Esophagus muscularis mucosa (tissue), 4 donors: ENCODE measurements around the gene DAZAP1. TPM values are rescaled to one million over a fixed set of nuclear protein-coding genes. Genes with fewer than 3 reads are reported as not detected.

ENCODE experiments used
- DNase-seq: peaks from one replicate; pipeline ENCODE4 v3.0.0-alpha.2; 2017; ENCODE audit errors: extremely low spot score
- H3K27ac ChIP-seq, 4 donors: fragments of 200-600 bp; sonication (generic); replicated peaks in 1 of 4; 1 replicate in 3 of 4; 2 replicates in 1 of 4; pipeline ENCODE4 v1.5.1; 2016 to 2019; ENCODE audit warnings: mild to moderate bottlenecking in 1 of 4
- H3K27me3 ChIP-seq, 4 donors: fragments of 200-600 bp; sonication (generic); one replicate each; pipeline versions ENCODE4 v1.5.1 to v1.6.0; 2016 to 2019
- H3K36me3 ChIP-seq, 4 donors: fragments of 200-600 bp; sonication (generic); one replicate each; pipeline ENCODE4 v1.5.1; 2016 to 2019
- H3K4me1 ChIP-seq, 4 donors: fragments of 200-600 bp; sonication (generic); one replicate each; pipeline ENCODE4 v1.5.1; 2016 to 2019
- H3K4me3 ChIP-seq, 4 donors: fragments of 200-600 bp; sonication (generic); 1 replicate in 2 of 4; 2 replicates in 2 of 4; pipeline ENCODE4 v1.5.1; 2016 to 2019; ENCODE audit warnings: mild to moderate bottlenecking in 4 of 4, moderate library complexity in 1 of 4
- H3K9me3 ChIP-seq, 4 donors: fragments of 200-600 bp; sonication (generic); 1 replicate in 3 of 4; 2 replicates in 1 of 4; pipeline ENCODE4 v1.5.1; 2016 to 2019
- CTCF ChIP-seq, 3 experiments: fragments of 200-600 bp in 2 of 3; fragments of 450-650 bp in 1 of 3; sonication (generic) in 2 of 3; IDR thresholded peaks; one replicate each; pipeline ENCODE4 v1.5.1; 2017 to 2019; ENCODE audit warnings: antibody characterized with exemption in 3 of 3, mild to moderate bottlenecking in 2 of 3, moderate library complexity in 1 of 3
- EP300 ChIP-seq: sonication (generic); formaldehyde crosslinking; IDR thresholded peaks from one replicate; pipeline ENCODE4 v1.6.1; 2017; ENCODE audit warnings: antibody characterized with exemption
- POLR2A ChIP-seq: fragments of 450-650 bp; IDR thresholded peaks from one replicate; pipeline ENCODE4 v1.6.1; 2017; ENCODE audit warnings: antibody characterized with exemption, moderate library complexity, mild to moderate bottlenecking, low read depth
- POLR2AphosphoS5 ChIP-seq, 2 donors: sonication (generic); formaldehyde crosslinking; IDR thresholded peaks; one replicate each; pipeline ENCODE4 v1.6.1; 2017; ENCODE audit warnings: antibody characterized with exemption in 2 of 2
- WGBS: methylation state at CpG from one replicate; pipeline ENCODE4 v1.1.5; 2018; 5-methylcytosine and 5-hydroxymethylcytosine counted together
- intact Hi-C: fragments of 100-400 bp; cut with DNase I; formaldehyde crosslinking; loops from one replicate; pipeline ENCODE4 v1.15.1; 2023
- total RNA-seq, 4 donors: library from RNA; depleted of rRNA; stranded (reverse); fragments of >200 nt; gene quantifications; one replicate each; pipeline versions ENCODE4 v1.1.0 to v1.2.1, GENCODE V29; 2016

Gene DAZAP1
- total RNA-seq, 4 donors from 2014 or later: 44.9 to 79.4 (median 52.9) TPM

- intact Hi-C loops: no loop called here
- H3K4me1 ChIP-seq: peaks cover 2 to 23% (median 18%) of the 10 kb centered on the region in 4 donors
- no peak overlapping the region for H3K27ac ChIP-seq
- H3K36me3 ChIP-seq: peaks cover 0 to 22% (median 17%) of the 10 kb centered on the region in 4 donors
- H3K4me3 ChIP-seq: no peak overlapping the region
- no peak for DNase-seq
- WGBS: 92% methylated on average over 32 of the region's 36 CpGs
- no peaks in the 10 kb centered on the region for H3K9me3 ChIP-seq
- TF ChIP-seq POLR2AphosphoS5 (IDR thresholded peaks at IDR 0.05): no peak
- TF ChIP-seq POLR2A: no peak
- TF ChIP-seq EP300: no peak
- no peak for TF ChIP-seq CTCF (IDR thresholded peaks at IDR 0.05)
- peaks cover 0 to 53% (median 26%) of the 10 kb centered on the region in 4 donors for H3K27me3 ChIP-seq
Observed at GRCh38 chr19:1460033-1460995, 52.9 kb downstream of the DAZAP1 start.

- no peak overlapping the region for H3K27ac ChIP-seq
- no peaks in the 10 kb centered on the region for H3K9me3 ChIP-seq
- peaks cover 0 to 24% (median 17%) of the 10 kb centered on the region in 4 donors for H3K36me3 ChIP-seq
- peaks cover 9 to 23% (median 18%) of the 10 kb centered on the region in 4 donors for H3K4me1 ChIP-seq
- no peak for DNase-seq
- 92% methylated on average over 24 of the region's 24 CpGs for WGBS
- peaks cover 0 to 53% (median 23%) of the 10 kb centered on the region in 4 donors for H3K27me3 ChIP-seq
- H3K4me3 ChIP-seq: no peak overlapping the region
- no peak for TF ChIP-seq POLR2A
- TF ChIP-seq EP300: no peak
- no peak for TF ChIP-seq CTCF (IDR thresholded peaks at IDR 0.05)
- no peak for TF ChIP-seq POLR2AphosphoS5 (IDR thresholded peaks at IDR 0.05)
- intact Hi-C loops: no loop called here
Observed at GRCh38 chr19:1461862-1462261, 54.5 kb downstream of the DAZAP1 start.

- Histone ChIP-seq H3K27ac (no peak overlapping the region), H3K4me1 (peaks cover 39 to 55% (median 49%) of the 10 kb centered on the region in 4 donors), H3K36me3 (peaks cover 0 to 17% (median 9%) of the 10 kb centered on the region in 4 donors), H3K27me3 (peaks cover 15 to 73% (median 41%) of the 10 kb centered on the region in 4 donors), H3K9me3 (no peaks in the 10 kb centered on the region), H3K4me3 (peak overlapping the region in 1 of 4 donors; percentile 9)
- DNase-seq: no peak
- no peak for TF ChIP-seq EP300
- peak; percentile 22 to 44 (median 30) for TF ChIP-seq CTCF (IDR thresholded peaks at IDR 0.05)
- TF ChIP-seq POLR2AphosphoS5 (IDR thresholded peaks at IDR 0.05): no peak
- TF ChIP-seq POLR2A: no peak
- intact Hi-C loops: no loop called here
- 82% methylated on average over 12 of the region's 83 CpGs for WGBS
Observed at GRCh38 chr19:1465191-1466016, 58.0 kb downstream of the DAZAP1 start.

GRCh38 chr19:1466018-1466460, 58.7 kb downstream of the DAZAP1 start:
- Histone ChIP-seq H3K27ac (no peak overlapping the region), H3K4me3 (peak overlapping the region in 1 of 4 donors; percentile 9), H3K4me1 (peaks cover 45 to 61% (median 55%) of the 10 kb centered on the region in 4 donors), H3K9me3 (no peaks in the 10 kb centered on the region), H3K27me3 (peaks cover 21 to 79% (median 47%) of the 10 kb centered on the region in 4 donors), H3K36me3 (peaks cover 0 to 11% (median 3%) of the 10 kb centered on the region in 4 donors)
- no peak for TF ChIP-seq EP300
- TF ChIP-seq POLR2A: no peak
- TF ChIP-seq CTCF (IDR thresholded peaks at IDR 0.05): no peak
- TF ChIP-seq POLR2AphosphoS5 (IDR thresholded peaks at IDR 0.05): no peak
- WGBS: 40% methylated on average over 3 of the region's 41 CpGs
- intact Hi-C loops: no loop called here
- DNase-seq: no peak
